Mesenteric fat pad (tissue), 1 donor: ENCODE data around the gene GOLGA6L9. TPM values are rescaled to one million over a fixed set of nuclear protein-coding genes. Genes with fewer than 3 reads are reported as not detected.
"Not testable (repeated sequence)": the region's sequence is repeated elsewhere in the genome, so short reads cannot be mapped to it uniquely, and the experiment has no call there.

Experiments
- DNase-seq: peaks from one replicate; pipeline ENCODE4 v3.0.0-alpha.2; 2020; ENCODE audit warnings: low spot score
- long read RNA-seq: library from polyadenylated mRNA; unstranded; transcript quantifications from one replicate; pipeline ENCODE4 v2.0.0, GENCODE V29; 2020
- total RNA-seq: library from RNA; stranded (reverse); fragmentation: NEBNext Ultra II Directional; extraction: Animal tissue kit (Norgen Biotek cat#: 25700); gene quantifications from one replicate; pipeline ENCODE4 v1.2.1, GENCODE V29; 2021
- donor health status: DM: yes; HTN: yes; CAD: no.

GOLGA6L9 gene
- total RNA-seq, result 0.84 TPM
- long read RNA-seq, result 0 reads

- DNase-seq, result not testable (repeated sequence)
Observed at GRCh38 chr15:82429693-82430092, at the start of gene GOLGA6L9. TSS of gene GOLGA6L9 (plus strand) at chr15:82429816. CDS start at chr15:82430080, 264 bp downstream.

GRCh38 chr15:82381330-82381955, 48.2 kb upstream of the GOLGA6L9 start:
- DNase-seq, result not testable (repeated sequence)

- DNase-seq, result not testable (repeated sequence)
Observed at GRCh38 chr15:82387209-82387608, 42.4 kb upstream of the GOLGA6L9 start.

GRCh38 chr15:82390152-82390551, 39.5 kb upstream of the GOLGA6L9 start:
- DNase-seq, result not testable (repeated sequence)

- DNase-seq, result not testable (repeated sequence)
Observed at GRCh38 chr15:82392077-82392476, 37.5 kb upstream of the GOLGA6L9 start.

- no peak for DNase-seq
Observed at GRCh38 chr15:82393671-82394070, 35.9 kb upstream of the GOLGA6L9 start.

GRCh38 chr15:82395788-82396187, 33.8 kb upstream of the GOLGA6L9 start:
- DNase-seq, result not testable (repeated sequence)

GRCh38 chr15:82397817-82398216, 31.8 kb upstream of the GOLGA6L9 start:
- no peak for DNase-seq

GRCh38 chr15:82398785-82399184, 30.8 kb upstream of the GOLGA6L9 start:
- DNase-seq, result no peak

GRCh38 chr15:82399366-82400103, 30.1 kb upstream of the GOLGA6L9 start:
- not testable (repeated sequence) for DNase-seq

- not testable (repeated sequence) for DNase-seq
Observed at GRCh38 chr15:82401918-82402317, 27.7 kb upstream of the GOLGA6L9 start.

GRCh38 chr15:82402341-82402740, 27.3 kb upstream of the GOLGA6L9 start:
- DNase-seq, result not testable (repeated sequence)

- not testable (repeated sequence) for DNase-seq
Observed at GRCh38 chr15:82406211-82406610, 23.4 kb upstream of the GOLGA6L9 start.

GRCh38 chr15:82410306-82410705, 19.3 kb upstream of the GOLGA6L9 start:
- DNase-seq, result not testable (repeated sequence)

GRCh38 chr15:82411595-82411994, 18.0 kb upstream of the GOLGA6L9 start:
- DNase-seq, result not testable (repeated sequence)

GRCh38 chr15:82414525-82415191, 15.0 kb upstream of the GOLGA6L9 start:
- DNase-seq, result not testable (repeated sequence)

- DNase-seq, result not testable (repeated sequence)
Observed at GRCh38 chr15:82420516-82420915, 9.1 kb upstream of the GOLGA6L9 start.

GRCh38 chr15:82420966-82421365, 8.7 kb upstream of the GOLGA6L9 start:
- not testable (repeated sequence) for DNase-seq

- DNase-seq, result not testable (repeated sequence)
Observed at GRCh38 chr15:82427117-82427516, 2.5 kb upstream of the GOLGA6L9 start.

- DNase-seq, result peak; percentile 11
Observed at GRCh38 chr15:82445420-82445819, 15.8 kb downstream of the GOLGA6L9 start.

GRCh38 chr15:82457336-82457735, 27.7 kb downstream of the GOLGA6L9 start:
- not testable (repeated sequence) for DNase-seq

GRCh38 chr15:82465629-82466028, 36.0 kb downstream of the GOLGA6L9 start:
- not testable (repeated sequence) for DNase-seq
